ENCODE results near the gene SLC39A10.

DNA sequence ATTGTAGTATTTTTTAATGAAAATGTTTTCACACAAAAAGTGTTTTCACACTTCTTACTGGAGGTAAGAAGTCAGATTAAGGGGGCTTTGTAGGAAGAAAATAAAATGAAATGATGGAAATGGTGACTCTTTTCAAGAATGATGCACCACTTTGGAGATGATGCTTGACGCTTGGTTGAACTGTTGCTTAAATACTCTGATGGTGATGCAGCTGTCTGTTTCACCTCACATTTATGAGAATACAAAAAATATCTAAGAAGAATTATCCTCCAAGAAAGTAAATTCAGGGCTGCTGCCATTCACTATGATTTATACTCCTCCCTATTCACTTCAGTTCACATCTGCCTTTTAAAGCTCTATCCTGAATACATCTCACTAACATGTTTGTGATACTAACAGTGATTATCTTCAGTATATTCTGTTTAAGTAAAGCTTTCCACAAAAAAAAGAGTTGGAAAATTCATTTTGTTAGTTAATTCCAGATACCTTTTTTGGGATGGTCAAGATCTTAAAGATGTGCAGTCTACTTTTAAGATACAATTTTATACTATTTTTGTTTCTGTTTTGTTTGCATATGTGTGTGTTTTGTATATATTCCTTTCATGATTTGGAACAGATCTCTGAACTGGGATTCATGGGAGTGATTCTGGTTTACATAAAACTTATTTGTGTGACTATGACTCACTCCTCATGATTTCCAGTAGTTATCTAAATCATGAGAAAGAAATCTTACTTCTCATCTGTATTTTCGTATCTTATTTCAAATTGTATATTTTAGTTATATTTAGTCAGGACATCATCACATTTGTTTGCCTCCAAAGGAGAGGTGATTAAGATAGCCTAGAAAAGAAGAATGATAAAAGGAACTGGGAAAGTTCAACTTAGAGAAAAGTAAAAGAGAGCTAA lies 53.1 kb downstream of the SLC39A10 start:
- TF ChIP-seq, protein P1, sequence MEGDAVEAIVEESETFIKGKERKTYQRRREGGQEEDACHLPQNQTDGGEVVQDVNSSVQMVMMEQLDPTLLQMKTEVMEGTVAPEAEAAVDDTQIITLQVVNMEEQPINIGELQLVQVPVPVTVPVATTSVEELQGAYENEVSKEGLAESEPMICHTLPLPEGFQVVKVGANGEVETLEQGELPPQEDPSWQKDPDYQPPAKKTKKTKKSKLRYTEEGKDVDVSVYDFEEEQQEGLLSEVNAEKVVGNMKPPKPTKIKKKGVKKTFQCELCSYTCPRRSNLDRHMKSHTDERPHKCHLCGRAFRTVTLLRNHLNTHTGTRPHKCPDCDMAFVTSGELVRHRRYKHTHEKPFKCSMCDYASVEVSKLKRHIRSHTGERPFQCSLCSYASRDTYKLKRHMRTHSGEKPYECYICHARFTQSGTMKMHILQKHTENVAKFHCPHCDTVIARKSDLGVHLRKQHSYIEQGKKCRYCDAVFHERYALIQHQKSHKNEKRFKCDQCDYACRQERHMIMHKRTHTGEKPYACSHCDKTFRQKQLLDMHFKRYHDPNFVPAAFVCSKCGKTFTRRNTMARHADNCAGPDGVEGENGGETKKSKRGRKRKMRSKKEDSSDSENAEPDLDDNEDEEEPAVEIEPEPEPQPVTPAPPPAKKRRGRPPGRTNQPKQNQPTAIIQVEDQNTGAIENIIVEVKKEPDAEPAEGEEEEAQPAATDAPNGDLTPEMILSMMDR (IDR thresholded peaks at IDR 0.05; ENCODE audit: low read depth, low read length) = no peak
- TF ChIP-seq EZH2phosphoT487 (IDR thresholded peaks at IDR 0.05; ENCODE audit: low read depth) = no peak

Data from OCI-LY3 (cell line).